K562 (cell line): ENCODE results near the gene RPP14. TPM values are rescaled to one million over a fixed set of nuclear protein-coding genes. Genes with fewer than 3 reads are reported as not detected.

Experiments used
- CCNT2 ChIP-seq: IDR thresholded peaks from 2 replicates; pipeline ENCODE4 v1.6.1; 2011; ENCODE audit warnings: borderline replicate concordance, low read depth, mild to moderate bottlenecking, moderate library complexity, mixed read lengths, low read length; ENCODE audit not compliant: insufficient read length; ENCODE audit errors: extremely low read depth
- CHD1 ChIP-seq: fragments of 200-600 bp; sonication (generic); IDR thresholded peaks from one replicate; pipeline ENCODE4 v1.6.1; 2012; ENCODE audit warnings: mild to moderate bottlenecking, moderate library complexity, low read length, inconsistent platforms
- CREB1 ChIP-seq, 2 experiments: sonication (generic) in 1 of 2; formaldehyde crosslinking in 1 of 2; IDR thresholded peaks; 2 replicates each; pipeline versions ENCODE4 v1.6.1 to v1.8.0; 2012 to 2022; ENCODE audit warnings: inconsistent platforms in 1 of 2, mild to moderate bottlenecking in 1 of 2, missing genetic modification reagents in 1 of 2, moderate library complexity in 1 of 2
- ESRRA ChIP-seq: fragments of 450-650 bp; IDR thresholded peaks from 2 replicates; pipeline ENCODE4 v1.6.1; 2014; ENCODE audit warnings: low read depth, mild to moderate bottlenecking, moderate library complexity, borderline replicate concordance
- JUN ChIP-seq, 2 experiments: sonication (generic) in 1 of 2; formaldehyde crosslinking in 1 of 2; IDR thresholded peaks; 2 replicates each; pipeline versions ENCODE4 v1.6.1 to v1.8.0; 2012 to 2022; ENCODE audit warnings: borderline replicate concordance in 2 of 2, mild to moderate bottlenecking in 2 of 2, improper control_type of control experiment in 1 of 2, low read depth in 1 of 2, low read length in 1 of 2, missing genetic modification reagents in 1 of 2
- RAD51 ChIP-seq: fragments of 450-650 bp; IDR thresholded peaks from 2 replicates; pipeline ENCODE4 v1.7.1; 2016; ENCODE audit warnings: low read depth, mild to moderate bottlenecking, borderline replicate concordance
- RBBP5 ChIP-seq: fragments of 200-600 bp; sonication (generic); IDR thresholded peaks from 2 replicates; pipeline ENCODE4 v1.6.1; 2012; ENCODE audit warnings: borderline replicate concordance, mild to moderate bottlenecking, low read length, control low read depth, inconsistent platforms; ENCODE audit not compliant: insufficient read depth, poor library complexity, severe bottlenecking
- RBM22 ChIP-seq: fragments of 200-400 bp; formaldehyde crosslinking; IDR thresholded peaks from 2 replicates; pipeline ENCODE4 v1.6.1; 2018; ENCODE audit warnings: low read length, low read depth; ENCODE audit not compliant: poor library complexity, severe bottlenecking
- RFX7 ChIP-seq: fragments of 250-450 bp; sonication (Bioruptor Pico); IDR thresholded peaks from 2 replicates; pipeline ENCODE4 v1.5.1; 2021; ENCODE audit warnings: mild to moderate bottlenecking
- SMC3 ChIP-seq: conservative IDR thresholded peaks from 2 replicates; pipeline ENCODE4 v1.6.1; 2011; ENCODE audit warnings: low read depth, low read length, improper control_type of control experiment; ENCODE audit not compliant: insufficient read depth
- TAF1 ChIP-seq: IDR thresholded peaks from 2 replicates; pipeline ENCODE4 v1.6.1; 2011; ENCODE audit warnings: mild to moderate bottlenecking, low read length, moderate library complexity; ENCODE audit not compliant: insufficient read depth, control insufficient read depth, severe bottlenecking; ENCODE audit errors: extremely low read depth
- ZFP30 ChIP-seq: fragments of 250-450 bp; sonication (Bioruptor Pico); IDR thresholded peaks from 2 replicates; pipeline ENCODE4 v1.8.0; 2022; ENCODE audit warnings: moderate library complexity, mild to moderate bottlenecking, inconsistent platforms, borderline replicate concordance
- ZNF408 ChIP-seq: fragments of 250-450 bp; sonication (Bioruptor Pico); IDR thresholded peaks from 2 replicates; pipeline ENCODE4 v1.4.0; 2020; ENCODE audit warnings: low read depth, mild to moderate bottlenecking, moderate library complexity
- ZNF639 ChIP-seq, 2 experiments: fragments of 200-800 bp in 1 of 2; sonication (Bioruptor generic) in 1 of 2; sonication (generic) in 1 of 2; formaldehyde crosslinking in 1 of 2; IDR thresholded peaks in 1 of 2; conservative IDR thresholded peaks in 1 of 2; 2 replicates each; pipeline versions ENCODE4 v1.5.0 to v1.6.1; 2016 to 2020; ENCODE audit warnings: missing compliant biosample characterization in 1 of 2, missing genetic modification characterization in 1 of 2, missing genetic modification reagents in 1 of 2
- polyA plus RNA-seq, 8 experiments: library from polyadenylated mRNA; depleted of rRNA in 4 of 8; stranded (reverse) in 5 of 8; unstranded in 3 of 8; fragments of >200 nt; fragmentation: Nextera tagmentation in 2 of 8; fragmentation: Illumina TruSeq in 1 of 8; extraction: Ambion mirVana in 2 of 8; extraction: Trizol in 1 of 8; gene quantifications; 2 replicates each; pipeline versions ENCODE4 v1.2.1 to v1.2.3, GENCODE V29; 2011 to 2014; ENCODE audit warnings: inconsistent platforms in 1 of 8, missing spikeins in 1 of 8
- total RNA-seq, 7 experiments: library from RNA; depleted of rRNA in 6 of 7; stranded (reverse); fragments of >200 nt in 6 of 7; fragmentation: Illumina TruSeq in 2 of 7; extraction: Trizol in 2 of 7; gene quantifications; 2 replicates each; pipeline versions ENCODE4 v1.2.1 to v1.2.3, GENCODE V29; 2011 to 2021; ENCODE audit warnings: low replicate concordance in 1 of 7
- TF ChIP-seq, protein P1 (sequence below): fragments of 450-650 bp; conservative IDR thresholded peaks from 2 replicates; pipeline ENCODE4 v1.6.1; 2016; ENCODE audit warnings: missing genetic modification characterization, low read depth, mild to moderate bottlenecking, missing compliant biosample characterization, moderate library complexity
- TF ChIP-seq, protein P2 (sequence below): sonication (generic); formaldehyde crosslinking; IDR thresholded peaks from 2 replicates; pipeline ENCODE4 v1.8.0; 2023; ENCODE audit warnings: mild to moderate bottlenecking, missing genetic modification reagents
- TF ChIP-seq, protein P3 (sequence below): fragments of 250-450 bp; sonication (Bioruptor Pico); IDR thresholded peaks from 2 replicates; pipeline ENCODE4 v1.8.0; 2021; ENCODE audit warnings: borderline replicate concordance, mild to moderate bottlenecking, moderate library complexity; ENCODE audit not compliant: poor library complexity, severe bottlenecking

The RPP14 gene
- total and polyA plus RNA-seq, 9 of the 15 experiments (the other 6 are each of a cell fraction or from before 2014, with no cell fraction given) = 13.5 to 20.8 (median 15.4) TPM

GRCh38 chr3:58332575-58333188 lies 26.6 kb downstream of the RPP14 start, which contains the start of gene PXK (continued):
- TF ChIP-seq, protein P1, sequence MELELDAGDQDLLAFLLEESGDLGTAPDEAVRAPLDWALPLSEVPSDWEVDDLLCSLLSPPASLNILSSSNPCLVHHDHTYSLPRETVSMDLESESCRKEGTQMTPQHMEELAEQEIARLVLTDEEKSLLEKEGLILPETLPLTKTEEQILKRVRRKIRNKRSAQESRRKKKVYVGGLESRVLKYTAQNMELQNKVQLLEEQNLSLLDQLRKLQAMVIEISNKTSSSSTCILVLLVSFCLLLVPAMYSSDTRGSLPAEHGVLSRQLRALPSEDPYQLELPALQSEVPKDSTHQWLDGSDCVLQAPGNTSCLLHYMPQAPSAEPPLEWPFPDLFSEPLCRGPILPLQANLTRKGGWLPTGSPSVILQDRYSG = no peak
- TF ChIP-seq ESRRA (peak; percentile 48; the same call in 1 of the 2 replicates), SMC3 (0 out of 2 replicates have a peak, but pooled peaks have one; percentile 20), ZNF408 (peak; percentile 95; the same call in 1 of the 2 replicates), CHD1 (peak; percentile 47), TAF1 (peak; percentile 40), RBM22 (no peak), RFX7 (CRISPR knock-in tag) (no peak), CCNT2 (peak; percentile 90), CREB1 (IDR thresholded peaks at IDR 0.05) (peak; percentile 52; the same call in 1 of the 2 replicates), CREB1 (CRISPR knock-in tag; IDR thresholded peaks at IDR 0.05) (peak; percentile 47; the same call in 1 of the 2 replicates), ZNF639 (CRISPR knock-in tag; conservative IDR thresholded peaks at IDR 0.05 in 1 of 2, IDR thresholded peaks at IDR 0.05 in 1 of 2) (peak in 1 of 2 experiments; percentile 75; a peak in 2 of 4 replicates), ZFP30 (CRISPR knock-in tag) (no peak), RAD51 (no peak), JUN (IDR thresholded peaks at IDR 0.05; ENCODE audit: borderline replicate concordance, low read depth, low read length) (0 out of 2 replicates have a peak, but pooled peaks have one; percentile 20), JUN (CRISPR knock-in tag; IDR thresholded peaks at IDR 0.05; ENCODE audit: borderline replicate concordance) (no peak), RBBP5 (peak; percentile 64)
- TF ChIP-seq, protein P2, sequence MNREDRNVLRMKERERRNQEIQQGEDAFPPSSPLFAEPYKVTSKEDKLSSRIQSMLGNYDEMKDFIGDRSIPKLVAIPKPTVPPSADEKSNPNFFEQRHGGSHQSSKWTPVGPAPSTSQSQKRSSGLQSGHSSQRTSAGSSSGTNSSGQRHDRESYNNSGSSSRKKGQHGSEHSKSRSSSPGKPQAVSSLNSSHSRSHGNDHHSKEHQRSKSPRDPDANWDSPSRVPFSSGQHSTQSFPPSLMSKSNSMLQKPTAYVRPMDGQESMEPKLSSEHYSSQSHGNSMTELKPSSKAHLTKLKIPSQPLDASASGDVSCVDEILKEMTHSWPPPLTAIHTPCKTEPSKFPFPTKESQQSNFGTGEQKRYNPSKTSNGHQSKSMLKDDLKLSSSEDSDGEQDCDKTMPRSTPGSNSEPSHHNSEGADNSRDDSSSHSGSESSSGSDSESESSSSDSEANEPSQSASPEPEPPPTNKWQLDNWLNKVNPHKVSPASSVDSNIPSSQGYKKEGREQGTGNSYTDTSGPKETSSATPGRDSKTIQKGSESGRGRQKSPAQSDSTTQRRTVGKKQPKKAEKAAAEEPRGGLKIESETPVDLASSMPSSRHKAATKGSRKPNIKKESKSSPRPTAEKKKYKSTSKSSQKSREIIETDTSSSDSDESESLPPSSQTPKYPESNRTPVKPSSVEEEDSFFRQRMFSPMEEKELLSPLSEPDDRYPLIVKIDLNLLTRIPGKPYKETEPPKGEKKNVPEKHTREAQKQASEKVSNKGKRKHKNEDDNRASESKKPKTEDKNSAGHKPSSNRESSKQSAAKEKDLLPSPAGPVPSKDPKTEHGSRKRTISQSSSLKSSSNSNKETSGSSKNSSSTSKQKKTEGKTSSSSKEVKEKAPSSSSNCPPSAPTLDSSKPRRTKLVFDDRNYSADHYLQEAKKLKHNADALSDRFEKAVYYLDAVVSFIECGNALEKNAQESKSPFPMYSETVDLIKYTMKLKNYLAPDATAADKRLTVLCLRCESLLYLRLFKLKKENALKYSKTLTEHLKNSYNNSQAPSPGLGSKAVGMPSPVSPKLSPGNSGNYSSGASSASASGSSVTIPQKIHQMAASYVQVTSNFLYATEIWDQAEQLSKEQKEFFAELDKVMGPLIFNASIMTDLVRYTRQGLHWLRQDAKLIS (CRISPR knock-in tag) = peak; percentile 35; the same call in 1 of the 2 replicates
- TF ChIP-seq, protein P3, sequence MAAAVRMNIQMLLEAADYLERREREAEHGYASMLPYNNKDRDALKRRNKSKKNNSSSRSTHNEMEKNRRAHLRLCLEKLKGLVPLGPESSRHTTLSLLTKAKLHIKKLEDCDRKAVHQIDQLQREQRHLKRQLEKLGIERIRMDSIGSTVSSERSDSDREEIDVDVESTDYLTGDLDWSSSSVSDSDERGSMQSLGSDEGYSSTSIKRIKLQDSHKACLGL (CRISPR knock-in tag) = peak; percentile 7
